ENCODE data around the gene MTPN.

The MTPN gene

GRCh38 chr7:135879233-135879632 lies 97.9 kb downstream of the MTPN start:
- DNase-seq, result no peak

- no peak for DNase-seq
Observed at GRCh38 chr7:135878284-135878683, 98.9 kb downstream of the MTPN start.

DNA sequence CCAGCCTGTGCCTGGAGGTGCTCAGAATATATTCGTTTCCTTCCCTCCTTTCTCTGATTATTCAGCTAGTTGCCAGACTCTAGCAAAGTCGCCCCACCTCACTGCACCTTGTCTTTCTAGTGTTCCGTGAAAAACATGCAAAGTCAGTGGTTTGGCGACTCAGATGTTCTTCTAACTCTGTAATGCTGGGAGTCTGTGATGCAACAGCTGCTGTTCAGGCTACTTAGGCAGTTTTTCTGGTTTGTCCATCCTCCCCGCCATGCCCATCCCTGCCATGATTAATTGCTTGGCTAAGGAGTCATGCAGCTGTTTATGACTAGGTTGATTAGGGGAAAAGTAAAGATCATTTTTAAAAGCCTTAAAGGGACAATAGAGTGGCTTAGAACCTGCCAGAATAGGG lies 99.4 kb downstream of the MTPN start:
- DNase-seq, result no peak

Data from cortex of kidney (tissue), 1 donor.